ENCODE results near the gene B3GNT8. TPM values are rescaled to one million over a fixed set of nuclear protein-coding genes. Genes with fewer than 3 reads are reported as not detected.

B3GNT8 gene
- total and polyA plus RNA-seq, 9 of the 15 experiments (the other 6 are each of a cell fraction or from before 2014, with no cell fraction given), result 0.11 to 2.9 (median 0.65) TPM; not detected in 2

GRCh38 chr19:41439441-41440222, 12.5 kb upstream of the B3GNT8 start, which contains the start of gene DMAC2 (continued):
- no peak for TF ChIP-seq ILF3 (IDR thresholded peaks at IDR 0.05; ENCODE audit: borderline replicate concordance)
- TF ChIP-seq NR2C1 (IDR thresholded peaks at IDR 0.05), result no peak
- TF ChIP-seq NR2C1 (tag; IDR thresholded peaks at IDR 0.05), result no peak
- TF ChIP-seq, protein P1, sequence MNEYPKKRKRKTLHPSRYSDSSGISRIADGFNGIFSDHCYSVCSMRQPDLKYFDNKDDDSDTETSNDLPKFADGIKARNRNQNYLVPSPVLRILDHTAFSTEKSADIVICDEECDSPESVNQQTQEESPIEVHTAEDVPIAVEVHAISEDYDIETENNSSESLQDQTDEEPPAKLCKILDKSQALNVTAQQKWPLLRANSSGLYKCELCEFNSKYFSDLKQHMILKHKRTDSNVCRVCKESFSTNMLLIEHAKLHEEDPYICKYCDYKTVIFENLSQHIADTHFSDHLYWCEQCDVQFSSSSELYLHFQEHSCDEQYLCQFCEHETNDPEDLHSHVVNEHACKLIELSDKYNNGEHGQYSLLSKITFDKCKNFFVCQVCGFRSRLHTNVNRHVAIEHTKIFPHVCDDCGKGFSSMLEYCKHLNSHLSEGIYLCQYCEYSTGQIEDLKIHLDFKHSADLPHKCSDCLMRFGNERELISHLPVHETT (CRISPR knock-in tag; conservative IDR thresholded peaks at IDR 0.05 in 1 of 2, IDR thresholded peaks at IDR 0.05 in 1 of 2), result no peak
- TF ChIP-seq HDGF (IDR thresholded peaks at IDR 0.05), result 0 out of 2 replicates have a peak, but pooled peaks have one; percentile 67
- TF ChIP-seq DNMT1 (IDR thresholded peaks at IDR 0.05), result no peak
- no peak for TF ChIP-seq NFXL1 (CRISPR knock-in tag; IDR thresholded peaks at IDR 0.05)
- TF ChIP-seq ZNF174 (CRISPR knock-in tag; IDR thresholded peaks at IDR 0.05), result no peak
- TF ChIP-seq RBM17 (IDR thresholded peaks at IDR 0.05; ENCODE audit: borderline replicate concordance, low read depth, low read length), result no peak
- TF ChIP-seq TSC22D4 (tag; IDR thresholded peaks at IDR 0.05), result no peak
- peak; percentile 63 for TF ChIP-seq CREM (IDR thresholded peaks at IDR 0.05; ENCODE audit: low read depth)
- TF ChIP-seq MAFK (IDR thresholded peaks at IDR 0.05; ENCODE audit: low read length), result no peak
- no peak for TF ChIP-seq MIER1 (IDR thresholded peaks at IDR 0.05; ENCODE audit: low read depth)
- TF ChIP-seq POLR2B (IDR thresholded peaks at IDR 0.05; ENCODE audit: low read depth, partially characterized antibody), result peak; percentile 93
- TF ChIP-seq ZNF184 (CRISPR knock-in tag; IDR thresholded peaks at IDR 0.05), result no peak
- TF ChIP-seq MTA1 (IDR thresholded peaks at IDR 0.05; ENCODE audit: borderline replicate concordance), result peak; percentile 15; the same call in 1 of the 2 replicates
- TF ChIP-seq WHSC1 (IDR thresholded peaks at IDR 0.05; ENCODE audit: low read length), result no peak
- peak; percentile 95; the same call in 1 of the 2 replicates for TF ChIP-seq PHF8 (IDR thresholded peaks at IDR 0.05; ENCODE audit: borderline replicate concordance, low read length)
- TF ChIP-seq ZNF398 (CRISPR knock-in tag; IDR thresholded peaks at IDR 0.05), result no peak
- no peak for TF ChIP-seq CHAMP1 (IDR thresholded peaks at IDR 0.05)
- peak; percentile 62; the same call in 1 of the 2 replicates for TF ChIP-seq EP300 (IDR thresholded peaks at IDR 0.05; ENCODE audit: low read length)
- no peak for TF ChIP-seq ZNF253 (CRISPR knock-in tag; conservative IDR thresholded peaks at IDR 0.05)
- no peak for TF ChIP-seq SNIP1 (IDR thresholded peaks at IDR 0.05; ENCODE audit: low read depth)
- no peak for TF ChIP-seq RBM15 (IDR thresholded peaks at IDR 0.05; ENCODE audit: insufficient read depth, low read length)
- TF ChIP-seq GTF2E2 (tag; IDR thresholded peaks at IDR 0.05), result no peak

Data from K562 (cell line).